HG02884 (cell line): ENCODE measurements around the gene SLC35F1.

ENCODE experiments used
- ATAC-seq: cut with Tn5 transposase; IDR thresholded peaks from one replicate; pipeline ENCODE4 v1.9.1; 2021; ENCODE audit warnings: mild to moderate bottlenecking, moderate library complexity; ENCODE audit not compliant: unreplicated experiment

Gene SLC35F1

GRCh38 chr6:118186672-118187567 lies 279.9 kb downstream of the SLC35F1 start:
- ATAC-seq, result peak; percentile 65

DNA sequence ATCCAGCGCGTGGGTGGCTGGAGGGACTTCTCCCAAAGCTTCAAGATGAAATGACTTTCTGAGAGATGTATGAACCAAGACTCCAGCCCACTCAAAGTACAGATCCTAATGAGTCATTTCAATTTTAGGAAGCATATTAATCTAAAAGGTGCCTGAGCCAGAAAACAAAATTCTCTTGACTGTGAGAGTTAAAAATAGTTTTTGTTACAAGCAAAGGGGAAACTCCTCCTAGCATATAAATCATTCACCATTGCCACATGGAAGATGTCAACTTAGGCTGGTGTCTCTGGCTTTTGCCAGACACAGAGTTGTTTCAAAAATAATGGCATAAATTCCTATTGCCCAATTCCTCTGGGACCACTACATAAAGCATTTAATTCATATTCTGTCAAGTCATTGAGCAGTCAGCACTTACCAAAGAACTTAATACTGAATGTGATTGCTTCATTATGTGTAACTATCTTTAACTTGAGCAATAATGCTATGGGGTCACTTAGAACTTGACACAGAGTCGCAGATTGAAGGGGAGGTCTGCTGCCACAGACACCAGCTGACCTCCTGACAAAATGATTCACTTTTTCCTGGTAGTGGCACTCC lies 280.6 kb downstream of the SLC35F1 start:
- peak; percentile 51 for ATAC-seq

GRCh38 chr6:118188561-118188960 lies 281.5 kb downstream of the SLC35F1 start:
- ATAC-seq, result no peak

DNA sequence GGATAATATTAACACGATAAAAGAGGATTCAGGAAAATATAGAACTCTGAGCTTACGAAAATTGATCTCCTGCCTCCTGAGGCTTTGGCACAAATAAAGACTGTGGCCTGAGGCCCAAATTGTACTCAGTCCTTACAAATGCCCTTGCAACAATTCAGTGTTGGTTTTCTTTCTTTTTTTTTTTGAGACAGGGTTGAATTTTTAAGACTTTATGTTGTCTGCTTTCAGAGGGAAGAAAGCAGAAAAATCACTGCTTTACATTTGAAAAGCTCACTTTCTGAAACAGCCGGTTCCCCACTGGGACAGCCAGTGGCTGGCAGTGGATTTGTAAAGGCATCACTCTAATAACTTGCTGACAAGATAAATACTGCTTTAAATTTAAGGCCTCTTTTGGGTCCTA lies 290.5 kb downstream of the SLC35F1 start:
- no peak for ATAC-seq

DNA sequence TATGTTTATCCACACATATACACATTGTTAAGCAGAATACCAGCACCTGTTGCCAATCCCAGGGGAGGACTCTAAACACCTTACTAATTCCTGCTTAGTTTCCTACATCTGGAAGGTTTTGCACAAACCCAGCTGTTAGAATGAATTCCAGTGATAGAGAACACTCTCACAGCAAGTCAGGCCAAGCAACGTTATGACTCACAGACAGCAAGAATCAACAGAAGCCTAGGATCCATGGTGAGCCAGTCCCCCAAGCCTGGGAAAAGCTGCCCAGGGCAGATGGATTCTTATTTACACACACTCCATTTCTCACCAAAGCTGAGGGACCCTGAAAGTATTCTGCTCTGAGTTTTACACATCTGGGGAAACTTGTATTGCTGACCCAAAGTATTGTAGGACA lies 291.7 kb downstream of the SLC35F1 start:
- no peak for ATAC-seq

DNA sequence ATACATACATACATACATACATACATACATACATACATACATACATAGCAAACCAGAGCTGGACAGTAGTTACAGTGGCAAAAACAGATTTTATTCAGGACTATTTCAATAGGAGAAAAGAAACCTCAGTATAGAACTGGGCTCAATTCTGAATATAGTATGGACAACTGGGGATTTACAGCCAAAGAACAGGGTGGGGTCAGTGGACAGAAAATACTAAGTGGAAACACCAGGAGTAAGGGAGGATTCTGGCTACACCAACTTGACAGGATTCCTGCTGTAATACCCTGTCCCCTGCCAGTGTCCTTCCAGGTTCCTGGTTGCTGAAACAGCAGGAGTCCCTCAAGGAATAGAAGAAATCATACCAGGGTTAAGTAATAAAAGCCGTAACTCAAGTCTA lies 293.1 kb downstream of the SLC35F1 start:
- no peak for ATAC-seq

GRCh38 chr6:118202517-118202916 lies 295.5 kb downstream of the SLC35F1 start:
- no peak for ATAC-seq

DNA sequence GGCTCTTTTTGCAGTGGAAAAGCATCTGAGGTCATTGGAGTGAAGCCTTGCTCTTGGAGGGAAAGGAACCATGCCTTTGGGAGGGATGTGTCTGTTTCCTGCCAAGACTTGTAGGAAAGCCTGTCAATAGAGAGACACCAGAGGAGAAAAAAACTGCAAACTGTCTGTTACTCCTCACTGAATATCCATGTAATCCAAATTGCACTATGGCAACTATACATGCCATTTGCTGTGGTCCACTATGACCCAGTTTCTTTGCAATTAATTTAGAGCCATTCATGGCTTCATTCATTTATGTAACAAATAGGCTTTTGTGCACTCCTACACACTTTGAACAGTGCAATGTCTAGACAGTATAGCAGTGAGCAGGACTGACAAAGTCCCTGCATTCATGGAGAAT lies 296.5 kb downstream of the SLC35F1 start:
- ATAC-seq, result no peak

DNA sequence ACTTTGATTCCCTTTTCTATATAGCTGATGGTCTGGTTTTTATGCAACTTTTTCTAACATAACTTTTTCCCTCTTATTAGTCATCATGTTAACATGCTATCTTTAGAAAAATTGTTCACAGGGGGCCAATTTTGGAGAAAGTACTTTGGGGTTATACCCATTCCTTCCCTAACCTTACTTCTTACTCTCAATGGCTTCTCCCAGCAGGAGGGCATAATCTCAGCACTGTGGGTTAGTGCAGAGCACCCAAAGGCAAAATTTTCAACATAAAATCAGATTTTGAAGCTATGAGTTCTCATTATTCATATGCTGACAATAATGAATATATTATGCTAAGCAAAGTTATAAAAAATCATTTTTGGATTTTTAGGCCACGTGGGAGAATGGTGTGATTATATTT lies 299.2 kb downstream of the SLC35F1 start:
- ATAC-seq, result no peak

DNA sequence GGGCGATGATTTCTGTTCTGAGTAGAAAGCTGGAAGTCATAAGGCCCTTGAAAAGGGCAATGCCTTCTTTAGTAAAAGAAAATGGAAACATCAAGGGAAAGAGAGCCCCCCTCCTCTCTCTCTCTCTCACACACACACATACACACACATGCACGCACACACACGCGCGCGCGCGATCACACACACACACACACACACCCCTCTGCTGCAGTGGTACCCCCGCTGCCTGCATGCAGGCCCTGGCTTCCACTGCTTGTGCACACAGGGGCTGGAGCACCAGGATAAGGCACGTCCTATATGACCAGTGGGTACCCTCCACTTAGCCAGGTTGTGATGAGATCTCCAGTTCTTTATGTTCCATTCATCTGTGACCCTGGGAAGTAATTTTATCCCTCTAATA lies 300.9 kb downstream of the SLC35F1 start:
- no peak for ATAC-seq

DNA sequence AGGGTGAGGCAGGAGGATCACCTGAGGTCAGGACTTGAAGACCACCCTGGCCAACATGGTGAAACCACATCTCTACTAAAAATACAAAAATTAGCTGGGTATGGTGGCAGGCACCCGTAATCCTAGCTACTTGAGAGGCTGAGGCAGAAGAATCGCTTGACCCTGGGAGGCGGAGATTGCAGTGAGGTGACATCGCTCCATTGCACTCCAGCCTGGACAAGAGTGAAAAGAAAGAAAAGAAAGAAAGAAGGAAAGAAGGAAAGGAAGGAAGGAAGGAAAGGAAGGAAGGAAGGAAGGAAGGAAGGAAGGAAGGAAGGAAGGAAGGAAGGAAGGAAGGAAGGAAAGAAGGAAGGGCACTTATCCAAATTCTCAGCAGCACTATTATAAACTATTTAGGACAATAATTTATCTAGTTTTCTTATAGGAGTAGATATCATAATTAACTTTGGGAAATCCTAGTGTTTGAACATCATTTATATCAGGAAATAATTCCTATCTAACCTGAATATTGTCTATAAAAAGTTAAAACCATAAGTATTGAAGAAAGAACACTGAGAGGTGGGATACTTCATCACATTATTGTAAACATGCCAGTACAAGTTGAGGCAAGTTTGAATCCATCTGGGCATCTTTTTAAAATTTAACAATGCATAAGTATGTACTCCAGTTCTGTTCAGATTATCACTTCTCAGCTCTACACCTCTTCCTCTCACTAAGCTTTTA lies 305.5 kb downstream of the SLC35F1 start:
- ATAC-seq, result no peak

DNA sequence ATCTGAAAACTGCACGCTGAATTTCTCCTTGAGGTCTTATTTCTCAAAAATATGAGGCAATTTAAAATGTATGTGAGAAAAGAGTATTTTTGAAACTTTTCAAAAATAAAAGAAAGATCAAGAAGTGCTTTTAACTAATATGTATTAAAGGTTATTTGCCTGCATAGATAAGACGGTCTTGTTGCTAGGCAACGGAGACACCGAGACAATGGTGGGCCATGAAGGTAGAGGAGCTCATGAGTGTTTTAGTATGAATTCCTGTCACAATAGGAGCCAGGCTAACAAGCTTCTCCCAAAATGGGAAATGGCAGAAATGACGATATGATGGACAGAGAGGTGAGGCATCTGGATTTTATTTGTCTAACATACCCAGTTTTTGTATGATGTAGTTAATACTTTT lies 308.2 kb downstream of the SLC35F1 start:
- no peak for ATAC-seq

GRCh38 chr6:118216751-118217150 lies 309.7 kb downstream of the SLC35F1 start:
- no peak for ATAC-seq

- no peak for ATAC-seq
These were observed 311.1 kb downstream of the SLC35F1 start for GRCh38 chr6:118218156-118218555.

DNA sequence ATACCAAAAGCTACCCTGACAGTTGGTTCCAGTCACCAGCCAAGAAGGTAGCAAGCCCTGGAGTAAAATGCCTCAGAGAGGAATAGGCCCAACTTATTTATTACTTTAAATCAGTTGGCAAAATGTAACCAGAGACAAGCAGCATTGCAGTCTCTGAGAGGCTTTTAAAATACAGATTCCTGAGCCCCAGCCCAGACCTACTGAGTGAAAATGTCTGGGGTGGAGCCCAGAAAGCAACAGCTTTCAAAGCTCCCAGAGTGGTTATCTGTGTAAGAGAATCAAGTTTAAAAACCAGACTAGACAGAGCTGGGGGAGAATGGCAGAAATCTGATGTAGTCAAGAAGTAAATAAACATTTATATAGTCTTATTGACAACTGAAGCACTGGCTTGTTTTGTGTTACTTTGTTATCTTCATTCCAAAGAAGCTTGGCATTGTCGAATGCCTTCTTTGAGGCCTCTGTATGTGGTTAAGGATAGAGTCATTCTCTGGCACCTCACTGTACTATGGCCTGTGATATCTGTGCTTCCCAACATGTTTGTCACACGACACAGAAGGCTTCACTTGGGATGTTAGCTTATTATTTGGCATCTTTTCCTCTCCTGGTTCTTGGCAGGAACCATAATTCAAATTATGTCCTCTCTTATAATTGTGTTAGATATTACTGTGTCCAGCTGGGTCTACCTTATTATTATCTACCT lies 313.5 kb downstream of the SLC35F1 start:
- ATAC-seq, result no peak

DNA sequence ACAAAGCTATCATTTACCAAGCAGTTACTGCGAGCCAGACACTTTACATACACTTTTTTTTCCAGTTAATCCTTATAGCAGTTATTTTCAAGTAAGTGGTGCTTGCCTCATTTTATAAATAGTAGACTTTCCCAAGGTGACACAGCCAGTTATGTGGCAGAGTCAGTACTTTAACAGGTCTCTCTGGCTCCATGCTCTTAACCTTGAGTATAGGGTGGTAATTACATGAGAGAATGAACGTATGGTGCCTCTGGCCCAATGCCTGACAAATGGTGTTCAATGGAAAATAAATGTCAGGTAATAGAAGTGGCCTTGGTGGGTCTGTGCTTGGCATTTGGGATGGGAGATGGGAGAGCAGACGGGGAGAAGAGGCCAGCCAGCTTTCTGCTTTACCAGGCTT lies 316.3 kb downstream of the SLC35F1 start:
- ATAC-seq, result no peak

DNA sequence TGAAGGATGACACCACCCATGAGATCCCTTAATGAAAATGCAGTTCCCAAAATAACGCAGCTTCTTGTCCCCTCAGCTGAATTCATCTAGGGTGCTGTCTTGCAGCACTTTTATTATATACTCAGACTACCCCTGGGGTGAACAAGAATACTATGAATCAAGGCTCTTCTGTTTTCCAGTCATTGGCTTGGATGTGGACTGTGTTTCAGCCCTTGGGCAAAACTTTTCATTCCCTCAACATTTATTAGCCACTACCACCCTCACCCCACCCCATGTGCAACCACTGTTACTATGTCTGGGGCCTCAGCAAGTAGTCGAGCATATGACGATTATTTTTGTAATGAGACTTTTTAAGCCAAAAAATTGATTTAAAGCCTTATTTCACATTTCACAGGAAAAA lies 321.8 kb downstream of the SLC35F1 start:
- no peak for ATAC-seq

- peak; percentile 73 for ATAC-seq
These were observed 333.9 kb downstream of the SLC35F1 start for GRCh38 chr6:118240878-118241528.

DNA sequence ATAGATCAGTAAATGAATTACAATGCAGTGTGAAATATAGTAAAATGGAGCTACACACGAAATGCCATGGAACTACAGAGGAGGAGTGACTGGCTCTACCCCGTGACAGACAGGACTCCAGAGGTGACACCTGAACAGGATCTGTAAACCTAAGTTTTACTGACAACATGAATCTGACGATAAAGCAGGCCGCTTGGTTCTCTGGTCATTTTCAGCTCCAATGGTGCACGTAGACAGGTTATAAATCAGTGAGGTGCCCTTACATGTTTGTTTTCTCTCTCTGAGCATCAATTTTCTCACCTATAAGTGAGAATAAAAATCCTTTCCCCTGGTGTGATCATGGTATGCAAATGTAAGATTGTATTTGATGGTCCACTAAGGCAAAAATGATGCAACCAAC lies 339.3 kb downstream of the SLC35F1 start:
- ATAC-seq, result no peak

- no peak for ATAC-seq
These were observed 341.1 kb downstream of the SLC35F1 start for GRCh38 chr6:118248171-118248570.

GRCh38 chr6:118249680-118250079 lies 342.6 kb downstream of the SLC35F1 start:
- no peak for ATAC-seq
